Nephron (organoid): Measurements from ENCODE around the gene RPS2.
A peak's percentile ranks its signal among the peaks of the same experiment; 100 is the strongest.

Source experiments
- H3K27ac Mint-ChIP-seq, 3 experiments: 2 replicates each; pipeline ENCODE4 v1.8.0; 2020; ENCODE audit warnings: mixed read lengths in 3 of 3, mild to moderate bottlenecking in 2 of 3, moderate library complexity in 1 of 3
- H3K27me3 Mint-ChIP-seq: 2 replicates; pipeline ENCODE4 v1.8.0; 2021; ENCODE audit warnings: low read depth, mild to moderate bottlenecking, moderate library complexity, mixed read lengths
- H3K36me3 Mint-ChIP-seq: 2 replicates; pipeline ENCODE4 v1.8.0; 2020; ENCODE audit warnings: low read depth, mixed read lengths
- H3K4me1 Mint-ChIP-seq: 2 replicates; pipeline ENCODE4 v1.8.0; 2020; ENCODE audit warnings: mixed read lengths
- H3K4me3 Mint-ChIP-seq, 3 experiments: 2 replicates each; pipeline ENCODE4 v1.8.0; 2020; ENCODE audit warnings: mild to moderate bottlenecking in 3 of 3, mixed read lengths in 3 of 3, moderate library complexity in 2 of 3
- H3K9me3 Mint-ChIP-seq: 2 replicates; pipeline ENCODE4 v1.8.0; 2020; ENCODE audit warnings: mixed read lengths
- TF ChIP-seq, protein P1 (sequence below), 3 experiments: fragments of 200-600 bp; sonication (generic); IDR thresholded peaks; one replicate each; pipeline ENCODE4 v1.5.0; 2021; ENCODE audit warnings: antibody characterized with exemption in 3 of 3; ENCODE audit not compliant: unreplicated experiment in 3 of 3

Gene RPS2

GRCh38 chr16:1976216-1976520 lies 11.5 kb upstream of the RPS2 start:
- Mint-ChIP-seq H3K27ac (no peak overlapping the region), H3K4me1 (peaks cover 14% of the 10 kb centered on the region), H3K4me3 (no peak overlapping the region), H3K9me3 (no peaks in the 10 kb centered on the region), H3K36me3 (peaks cover 3% of the 10 kb centered on the region), H3K27me3 (peaks cover 32% of the 10 kb centered on the region)
- TF ChIP-seq, protein P1, sequence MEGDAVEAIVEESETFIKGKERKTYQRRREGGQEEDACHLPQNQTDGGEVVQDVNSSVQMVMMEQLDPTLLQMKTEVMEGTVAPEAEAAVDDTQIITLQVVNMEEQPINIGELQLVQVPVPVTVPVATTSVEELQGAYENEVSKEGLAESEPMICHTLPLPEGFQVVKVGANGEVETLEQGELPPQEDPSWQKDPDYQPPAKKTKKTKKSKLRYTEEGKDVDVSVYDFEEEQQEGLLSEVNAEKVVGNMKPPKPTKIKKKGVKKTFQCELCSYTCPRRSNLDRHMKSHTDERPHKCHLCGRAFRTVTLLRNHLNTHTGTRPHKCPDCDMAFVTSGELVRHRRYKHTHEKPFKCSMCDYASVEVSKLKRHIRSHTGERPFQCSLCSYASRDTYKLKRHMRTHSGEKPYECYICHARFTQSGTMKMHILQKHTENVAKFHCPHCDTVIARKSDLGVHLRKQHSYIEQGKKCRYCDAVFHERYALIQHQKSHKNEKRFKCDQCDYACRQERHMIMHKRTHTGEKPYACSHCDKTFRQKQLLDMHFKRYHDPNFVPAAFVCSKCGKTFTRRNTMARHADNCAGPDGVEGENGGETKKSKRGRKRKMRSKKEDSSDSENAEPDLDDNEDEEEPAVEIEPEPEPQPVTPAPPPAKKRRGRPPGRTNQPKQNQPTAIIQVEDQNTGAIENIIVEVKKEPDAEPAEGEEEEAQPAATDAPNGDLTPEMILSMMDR (IDR thresholded peaks at IDR 0.05; ENCODE audit: unreplicated experiment in 3 of 3): no peak

GRCh38 chr16:1975432-1976215 lies 11.0 kb upstream of the RPS2 start:
- Mint-ChIP-seq H3K36me3 (peaks cover 3% of the 10 kb centered on the region), H3K27me3 (peaks cover 26% of the 10 kb centered on the region), H3K9me3 (no peaks in the 10 kb centered on the region), H3K27ac (no peak overlapping the region), H3K4me3 (peak overlapping the region in 2 of 3 experiments; percentile 51 to 65), H3K4me1 (peaks cover 14% of the 10 kb centered on the region)
- TF ChIP-seq, protein P1 (IDR thresholded peaks at IDR 0.05; ENCODE audit: unreplicated experiment in 3 of 3): no peak

DNA sequence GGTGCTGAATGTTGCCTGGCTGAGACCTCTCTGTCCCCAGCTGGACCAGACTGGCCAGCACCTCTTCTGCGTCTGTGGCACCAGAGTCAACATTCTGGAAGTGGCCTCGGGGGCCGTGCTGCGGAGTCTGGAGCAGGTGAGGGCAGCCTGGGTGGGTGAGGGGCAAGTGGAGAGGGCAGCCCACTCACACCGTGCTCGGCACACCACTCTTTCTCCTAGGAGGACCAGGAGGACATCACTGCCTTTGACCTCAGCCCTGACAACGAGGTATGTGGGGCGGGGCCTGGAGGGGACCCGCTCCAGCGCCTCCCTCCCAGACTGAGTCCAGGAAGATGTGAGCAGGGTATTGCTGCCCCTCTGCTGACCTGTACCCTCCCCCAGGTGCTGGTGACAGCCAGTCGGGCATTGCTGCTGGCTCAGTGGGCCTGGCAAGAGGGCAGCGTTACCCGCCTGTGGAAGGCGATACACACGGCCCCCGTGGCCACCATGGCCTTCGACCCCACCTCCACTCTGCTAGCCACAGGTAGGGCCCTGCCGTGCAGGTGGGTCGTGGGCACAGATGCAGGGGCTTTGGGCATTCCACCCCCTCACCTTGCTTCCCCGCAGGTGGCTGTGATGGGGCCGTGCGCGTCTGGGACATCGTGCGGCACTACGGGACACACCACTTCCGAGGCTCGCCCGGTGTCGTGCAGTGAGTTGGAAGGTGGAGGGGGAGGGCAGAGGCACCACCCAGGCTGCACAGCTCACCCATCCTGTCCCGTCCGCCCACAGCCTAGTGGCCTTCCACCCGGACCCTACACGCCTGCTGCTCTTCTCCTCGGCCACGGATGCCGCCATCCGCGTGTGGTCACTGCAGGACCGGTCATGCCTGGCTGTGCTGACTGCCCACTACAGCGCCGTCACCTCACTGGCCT lies 9.8 kb upstream of the RPS2 start:
- H3K27ac Mint-ChIP-seq: no peak overlapping the region
- TF ChIP-seq, protein P1 (IDR thresholded peaks at IDR 0.05; ENCODE audit: unreplicated experiment in 3 of 3): no peak
- peaks cover 14% of the 10 kb centered on the region for H3K27me3 Mint-ChIP-seq
- H3K36me3 Mint-ChIP-seq: peaks cover 3% of the 10 kb centered on the region
- peaks cover 14% of the 10 kb centered on the region for H3K4me1 Mint-ChIP-seq
- H3K4me3 Mint-ChIP-seq: peak overlapping the region; percentile 53 to 61 (median 54)
- H3K9me3 Mint-ChIP-seq: no peaks in the 10 kb centered on the region

- Mint-ChIP-seq H3K9me3 (no peaks in the 10 kb centered on the region), H3K27me3 (peaks cover 11% of the 10 kb centered on the region), H3K27ac (no peak overlapping the region), H3K36me3 (peaks cover 3% of the 10 kb centered on the region), H3K4me1 (peaks cover 14% of the 10 kb centered on the region), H3K4me3 (peak overlapping the region; percentile 53 to 96 (median 61))
- TF ChIP-seq, protein P1 (IDR thresholded peaks at IDR 0.05; ENCODE audit: unreplicated experiment in 3 of 3): no peak
Observed at GRCh38 chr16:1973461-1974156, 9.0 kb upstream of the RPS2 start.

DNA sequence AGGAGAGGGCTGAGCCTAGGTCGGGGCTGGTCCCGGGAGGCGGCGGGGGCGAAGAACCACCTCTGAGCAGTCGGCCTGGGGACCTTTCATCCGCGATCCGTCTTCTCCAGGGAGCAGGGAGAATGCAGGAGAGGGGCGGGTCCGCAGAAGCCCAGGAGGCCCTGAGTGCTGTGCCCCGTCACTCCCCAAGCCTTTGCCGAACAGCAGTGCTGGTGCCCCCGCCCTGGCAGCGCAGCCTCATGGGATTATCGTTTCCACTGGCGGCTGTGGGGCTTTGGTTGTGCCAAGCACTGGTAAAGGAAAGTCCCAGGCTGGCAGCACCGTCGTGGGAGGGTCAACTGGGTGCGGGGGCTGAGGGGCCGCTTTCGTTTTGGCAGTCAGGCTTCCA lies 7.9 kb upstream of the RPS2 start:
- Mint-ChIP-seq H3K4me3 (peak overlapping the region; percentile 95 to 97 (median 96)), H3K9me3 (no peaks in the 10 kb centered on the region), H3K27me3 (peaks cover 6% of the 10 kb centered on the region), H3K36me3 (peaks cover 2% of the 10 kb centered on the region), H3K27ac (no peak overlapping the region), H3K4me1 (peaks cover 14% of the 10 kb centered on the region)
- TF ChIP-seq, protein P1 (IDR thresholded peaks at IDR 0.05; ENCODE audit: unreplicated experiment in 3 of 3): no peak
